Naive B cell (primary cell): ENCODE data around the gene CKAP2. TPM values are rescaled to one million over a fixed set of nuclear protein-coding genes. Genes with fewer than 3 reads are reported as not detected.
"Not testable (repeated sequence)": the region's sequence is repeated elsewhere in the genome, so short reads cannot be mapped to it uniquely, and the experiment has no call there.

Source experiments
- ATAC-seq, 2 donors: fragments of 150-1000 bp; cut with Tn5 transposase; 2 replicates each; pipeline ENCODE4 v1.10.0; 2021; ENCODE audit warnings: low read depth in 2 of 2, mild to moderate bottlenecking in 2 of 2, moderate library complexity in 2 of 2
- DNase-seq: peaks from one replicate; pipeline ENCODE4 v3.0.0; 2022
- H3K27ac Mint-ChIP-seq, 6 donors: one replicate each; pipeline ENCODE4 v1.8.0; 2020 to 2022; ENCODE audit warnings: mild to moderate bottlenecking in 6 of 6, mixed read lengths in 6 of 6, moderate library complexity in 5 of 6, inconsistent platforms in 2 of 6
- H3K27me3 Mint-ChIP-seq, 3 donors: one replicate each; pipeline ENCODE4 v1.8.0; 2021 to 2022; ENCODE audit warnings: mixed read lengths in 3 of 3, mild to moderate bottlenecking in 1 of 3
- H3K36me3 Mint-ChIP-seq, 2 donors: one replicate each; pipeline ENCODE4 v1.8.0; 2020 to 2022; ENCODE audit warnings: mixed read lengths in 2 of 2, inconsistent platforms in 1 of 2, mild to moderate bottlenecking in 1 of 2
- H3K4me1 Mint-ChIP-seq, 3 donors: one replicate each; pipeline ENCODE4 v1.8.0; 2020 to 2022; ENCODE audit warnings: mixed read lengths in 3 of 3, inconsistent platforms in 1 of 3, mild to moderate bottlenecking in 1 of 3, moderate library complexity in 1 of 3
- H3K4me3 Mint-ChIP-seq, 8 donors: one replicate each; pipeline ENCODE4 v1.8.0; 2020 to 2022; ENCODE audit warnings: mild to moderate bottlenecking in 8 of 8, mixed read lengths in 8 of 8, moderate library complexity in 8 of 8, inconsistent platforms in 2 of 8
- H3K9me3 Mint-ChIP-seq, 7 donors: one replicate each; pipeline ENCODE4 v1.8.0; 2020 to 2022; ENCODE audit warnings: mixed read lengths in 7 of 7, mild to moderate bottlenecking in 5 of 7, inconsistent platforms in 2 of 7, moderate library complexity in 1 of 7
- polyA plus RNA-seq, 6 donors: library from polyadenylated mRNA; unstranded; fragments of 300-500 nt; fragmentation: Illumina TruSeq; gene quantifications; one replicate each; pipeline ENCODE4 v1.2.3, GENCODE V29; 2021; ENCODE audit warnings: low read depth in 6 of 6

Gene CKAP2
- polyA plus RNA-seq: 10 to 100 TPM; 16.5 to 32.3 (median 25.2) TPM

GRCh38 chr13:52454820-52455676 is at the start of gene CKAP2:
Gene CKAP2, plus strand, starts transcription at chr13:52455478. Its CDS starts 79 bp downstream, at chr13:52455557.
- Mint-ChIP-seq H3K27ac (peak within 1 kb of the TSS; percentile 91 to 100 (median 94)), H3K27me3 (no peaks in the 10 kb centered on the region), H3K9me3 (no peaks in the 10 kb centered on the region), H3K36me3 (no peaks in the 10 kb centered on the region), H3K4me3 (peak within 1 kb of the TSS; percentile 78 to 99 (median 98)), H3K4me1 (peaks cover 25 to 34% (median 29%) of the 10 kb centered on the region in 3 donors)
- DNase-seq: peak; percentile 96
- ATAC-seq: peak; percentile 78

GRCh38 chr13:52405767-52406494 is 49.3 kb upstream of the CKAP2 start, which contains the start of gene THSD1:
Gene THSD1, minus strand, starts transcription at chr13:52406172. Its CDS starts 3,572 bp downstream, at chr13:52402600.
- DNase-seq (peak; percentile 21), ATAC-seq (peak; percentile 50 to 60)
- Mint-ChIP-seq H3K9me3 (peaks cover 0 to 4% (median 0%) of the 10 kb centered on the region in 7 donors), H3K36me3 (no peaks in the 10 kb centered on the region), H3K27ac (peak within 1 kb of the TSS in 4 of 6 donors; percentile 13 to 88 (median 60)), H3K4me3 (peak within 1 kb of the TSS; percentile 72 to 92 (median 82)), H3K4me1 (peaks cover 15 to 22% (median 16%) of the 10 kb centered on the region in 3 donors), H3K27me3 (peaks cover 0 to 15% (median 11%) of the 10 kb centered on the region in 3 donors)

- Mint-ChIP-seq H3K36me3 (peaks cover 0 to 2% of the 10 kb centered on the region in 2 donors), H3K27me3 (peaks cover 0 to 15% (median 11%) of the 10 kb centered on the region in 3 donors), H3K27ac (peak overlapping the region in 2 of 6 donors; percentile 13 to 40), H3K9me3 (peaks cover 0 to 4% (median 0%) of the 10 kb centered on the region in 7 donors), H3K4me3 (peak overlapping the region in 7 of 8 donors; percentile 35 to 84 (median 68)), H3K4me1 (peaks cover 15 to 22% (median 16%) of the 10 kb centered on the region in 3 donors)
- ATAC-seq (no peak), DNase-seq (no peak)
Measured at GRCh38 chr13:52406629-52407028, 48.6 kb upstream of the CKAP2 start.

GRCh38 chr13:52407436-52407835 is 47.8 kb upstream of the CKAP2 start:
- peak overlapping the region in 4 of 8 donors; percentile 13 to 72 (median 48) for H3K4me3 Mint-ChIP-seq
- H3K9me3 Mint-ChIP-seq, DNase-seq, ATAC-seq, H3K36me3 Mint-ChIP-seq, H3K27ac Mint-ChIP-seq: not testable (repeated sequence)
- H3K4me1 Mint-ChIP-seq: peaks cover 15 to 22% (median 16%) of the 10 kb centered on the region in 3 donors
- H3K27me3 Mint-ChIP-seq: peaks cover 0 to 15% (median 11%) of the 10 kb centered on the region in 3 donors

GRCh38 chr13:52408071-52408658 is 47.1 kb upstream of the CKAP2 start:
- H3K4me1 Mint-ChIP-seq: peaks cover 15 to 22% (median 15%) of the 10 kb centered on the region in 3 donors
- not testable (repeated sequence) for H3K4me3 Mint-ChIP-seq, DNase-seq, ATAC-seq, H3K36me3 Mint-ChIP-seq, H3K9me3 Mint-ChIP-seq, H3K27ac Mint-ChIP-seq
- peaks cover 0 to 11% (median 10%) of the 10 kb centered on the region in 3 donors for H3K27me3 Mint-ChIP-seq

GRCh38 chr13:52411629-52412028 is 43.6 kb upstream of the CKAP2 start:
- Mint-ChIP-seq H3K9me3 (peaks cover 0 to 4% (median 0%) of the 10 kb centered on the region in 7 donors), H3K27me3 (no peaks in the 10 kb centered on the region), H3K4me3 (no peak overlapping the region), H3K4me1 (peaks cover 0 to 3% (median 0%) of the 10 kb centered on the region in 3 donors), H3K27ac (peak overlapping the region in 3 of 6 donors; percentile 9 to 86 (median 24)), H3K36me3 (peaks cover 7 to 8% of the 10 kb centered on the region in 2 donors)
- ATAC-seq: no peak
- DNase-seq: no peak

- Mint-ChIP-seq H3K27ac (peak overlapping the region in 4 of 6 donors; percentile 9 to 86 (median 32)), H3K9me3 (no peaks in the 10 kb centered on the region), H3K4me3 (no peak overlapping the region), H3K27me3 (no peaks in the 10 kb centered on the region), H3K4me1 (peaks cover 0 to 3% (median 0%) of the 10 kb centered on the region in 3 donors), H3K36me3 (peaks cover 7 to 8% of the 10 kb centered on the region in 2 donors)
- no peak for ATAC-seq
- no peak for DNase-seq
Measured at GRCh38 chr13:52412128-52412527, 43.1 kb upstream of the CKAP2 start.

- Mint-ChIP-seq H3K36me3 (peaks cover 10 to 12% of the 10 kb centered on the region in 2 donors), H3K27me3 (no peaks in the 10 kb centered on the region), H3K4me3 (no peak overlapping the region), H3K9me3 (no peaks in the 10 kb centered on the region), H3K4me1 (no peaks in the 10 kb centered on the region), H3K27ac (no peak overlapping the region)
- DNase-seq: no peak
- ATAC-seq: no peak
Measured at GRCh38 chr13:52414051-52414450, 41.2 kb upstream of the CKAP2 start.

GRCh38 chr13:52414963-52415362 is 40.3 kb upstream of the CKAP2 start:
- Mint-ChIP-seq H3K9me3 (no peaks in the 10 kb centered on the region), H3K4me1 (peaks cover 0 to 4% (median 0%) of the 10 kb centered on the region in 3 donors), H3K36me3 (peaks cover 19 to 22% of the 10 kb centered on the region in 2 donors), H3K27me3 (no peaks in the 10 kb centered on the region), H3K27ac (peak overlapping the region in 1 of 6 donors; percentile 53), H3K4me3 (peak overlapping the region in 1 of 8 donors; percentile 14)
- DNase-seq (no peak), ATAC-seq (no peak)

GRCh38 chr13:52419080-52419479 is 36.2 kb upstream of the CKAP2 start:
- no peak for DNase-seq
- peaks cover 0 to 4% (median 0%) of the 10 kb centered on the region in 3 donors for H3K4me1 Mint-ChIP-seq
- H3K36me3 Mint-ChIP-seq: peaks cover 28 to 39% of the 10 kb centered on the region in 2 donors

GRCh38 chr13:52421216-52421615 is 34.1 kb upstream of the CKAP2 start:
- Mint-ChIP-seq H3K27me3 (no peaks in the 10 kb centered on the region), H3K27ac (no peak overlapping the region), H3K9me3 (no peaks in the 10 kb centered on the region), H3K4me3 (no peak overlapping the region), H3K36me3 (peaks cover 37% of the 10 kb centered on the region in 2 donors), H3K4me1 (peaks cover 0 to 4% (median 0%) of the 10 kb centered on the region in 3 donors)
- ATAC-seq (no peak), DNase-seq (no peak)

More at GRCh38 chr13:52419080-52419479, 36.2 kb upstream of the CKAP2 start:
- ATAC-seq: no peak
- no peak overlapping the region for H3K4me3 Mint-ChIP-seq
- H3K27me3 Mint-ChIP-seq: no peaks in the 10 kb centered on the region
- H3K27ac Mint-ChIP-seq: peak overlapping the region in 2 of 6 donors; percentile 39 to 86
- H3K9me3 Mint-ChIP-seq: no peaks in the 10 kb centered on the region

- peaks cover 21 to 30% of the 10 kb centered on the region in 2 donors for H3K36me3 Mint-ChIP-seq
- no peak for ATAC-seq
- H3K4me1 Mint-ChIP-seq: peaks cover 0 to 6% (median 0%) of the 10 kb centered on the region in 3 donors
- H3K27me3 Mint-ChIP-seq: no peaks in the 10 kb centered on the region
- H3K27ac Mint-ChIP-seq: no peak overlapping the region
- H3K4me3 Mint-ChIP-seq: no peak overlapping the region
- no peaks in the 10 kb centered on the region for H3K9me3 Mint-ChIP-seq
- no peak for DNase-seq
Measured at GRCh38 chr13:52428295-52428694, 27.0 kb upstream of the CKAP2 start.

- no peak for ATAC-seq
- DNase-seq: no peak
- Mint-ChIP-seq H3K4me1 (peaks cover 2 to 6% (median 4%) of the 10 kb centered on the region in 3 donors), H3K36me3 (peaks cover 12 to 28% of the 10 kb centered on the region in 2 donors), H3K9me3 (no peaks in the 10 kb centered on the region), H3K4me3 (no peak overlapping the region), H3K27ac (no peak overlapping the region), H3K27me3 (no peaks in the 10 kb centered on the region)
Measured at GRCh38 chr13:52432456-52432855, 22.8 kb upstream of the CKAP2 start.
